ENCODE measurements around the gene HMX1. TPM values are rescaled to one million over a fixed set of nuclear protein-coding genes. Genes with fewer than 3 reads are reported as not detected.

The HMX1 gene
- not detected for polyA plus RNA-seq (ENCODE audit: insufficient read length in 4 of 4)

DNA sequence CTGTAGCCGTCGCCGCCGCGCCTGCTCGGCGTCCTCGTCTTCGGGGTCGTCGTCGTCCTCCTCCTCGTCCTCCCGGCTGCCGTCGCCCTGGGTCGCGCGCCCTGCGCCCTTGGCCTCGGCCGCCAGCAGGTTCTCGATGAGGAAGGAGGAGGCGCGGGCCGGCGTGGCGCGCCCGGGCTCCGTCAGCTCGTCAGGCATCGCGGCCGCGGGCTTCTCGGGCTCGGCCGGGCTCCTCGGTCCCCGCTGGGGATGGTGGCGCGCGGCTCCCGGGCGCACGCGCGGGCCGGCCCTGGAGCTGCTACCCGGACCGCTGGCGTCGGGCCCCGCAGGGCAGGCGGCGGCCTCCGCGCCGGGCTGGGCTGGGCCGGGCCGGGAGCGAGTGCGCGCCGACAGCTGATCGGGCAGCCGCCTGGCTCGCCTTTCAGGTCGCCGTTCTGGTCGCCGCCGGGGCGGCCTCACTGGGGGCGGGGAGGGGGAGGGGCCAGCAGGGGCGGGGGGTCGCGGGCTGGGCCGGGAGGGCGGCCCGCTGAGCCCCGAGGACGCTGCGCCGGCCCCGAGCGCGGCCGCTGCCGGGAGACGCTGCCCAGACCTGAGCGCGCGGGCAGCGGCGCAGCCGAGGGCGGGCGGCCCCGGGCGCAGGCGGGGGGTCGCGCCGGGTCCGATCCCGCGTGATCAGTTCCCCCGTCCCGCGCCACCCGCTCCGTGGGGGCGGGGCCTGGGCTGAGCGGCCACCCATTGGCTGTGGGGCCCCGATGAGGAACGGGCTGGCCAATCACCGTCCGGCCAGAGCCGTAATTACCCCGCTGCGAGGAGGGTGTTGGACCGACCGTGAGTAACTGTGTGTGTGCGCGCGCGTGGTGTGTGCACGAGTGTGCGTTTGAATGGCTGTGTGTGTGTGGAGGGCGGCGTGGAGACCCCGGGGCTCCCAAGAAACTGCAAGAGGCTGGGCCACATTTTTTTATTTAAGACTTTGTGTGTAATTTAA, at the start of gene HMX1:
Gene HMX1 (minus strand): TSS at position 423 of the 985 bp plus-strand sequence. CDS start 225 bp downstream, at position 198.
- DNase-seq (ENCODE audit: low read depth in 4 of 4, low spot score in 2 of 4), result no peak

DNA sequence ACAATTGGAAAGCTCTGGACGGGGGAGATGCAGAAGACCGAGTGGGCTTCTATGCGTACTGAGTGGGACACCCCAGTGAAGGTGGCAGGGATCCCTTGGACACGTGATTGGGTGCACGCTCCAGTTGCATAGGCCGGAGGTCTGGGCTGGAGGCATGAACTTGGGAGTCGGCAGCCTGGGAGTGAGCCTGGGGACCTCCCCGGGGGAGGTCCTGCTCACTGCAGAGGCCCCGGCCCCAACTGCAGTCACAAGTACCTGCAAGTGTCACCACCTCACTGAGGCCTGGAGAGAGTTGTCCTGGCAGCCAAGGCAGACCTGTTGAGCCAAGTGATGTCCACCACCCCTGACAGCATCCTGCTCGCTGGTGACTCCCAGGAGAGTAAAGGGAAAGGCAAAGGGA, 49.3 kb upstream of the HMX1 start:
- no peak for DNase-seq (ENCODE audit: low read depth in 4 of 4, low spot score in 2 of 4)

DNA sequence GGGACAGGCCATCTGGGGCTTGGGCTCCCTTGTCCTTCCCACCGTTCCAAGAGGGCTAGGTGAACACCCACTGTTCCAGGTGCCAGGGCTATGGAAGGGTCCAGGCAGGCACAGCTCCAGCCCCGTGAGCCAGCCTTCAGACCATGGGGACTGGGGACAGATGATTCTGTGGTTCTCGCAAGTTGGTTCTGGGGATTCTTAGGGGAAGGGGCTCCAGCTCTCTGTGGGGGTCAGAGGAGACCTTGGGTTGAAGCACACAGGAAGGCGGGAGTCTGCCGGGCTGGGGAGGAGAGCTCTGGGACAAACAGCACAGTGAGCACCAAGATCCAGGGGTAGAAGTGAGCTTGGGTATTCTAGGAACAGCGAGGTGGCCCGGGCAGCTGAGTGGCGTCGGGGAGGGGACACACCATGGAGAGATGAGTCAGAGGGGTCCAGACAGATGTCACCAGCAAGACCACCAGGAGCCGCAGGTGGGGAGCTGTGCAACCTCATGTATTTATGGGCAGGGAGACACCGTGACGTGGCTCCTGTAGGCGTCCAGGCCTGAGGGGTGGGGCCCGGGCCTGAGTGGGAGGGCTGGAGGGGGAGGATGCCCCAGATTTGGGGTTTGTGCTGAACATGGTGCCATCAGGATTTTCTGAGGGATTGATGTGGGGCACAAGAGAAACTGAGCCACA, 48.8 kb upstream of the HMX1 start:
- no peak for DNase-seq (ENCODE audit: low read depth in 4 of 4, low spot score in 2 of 4)

DNA sequence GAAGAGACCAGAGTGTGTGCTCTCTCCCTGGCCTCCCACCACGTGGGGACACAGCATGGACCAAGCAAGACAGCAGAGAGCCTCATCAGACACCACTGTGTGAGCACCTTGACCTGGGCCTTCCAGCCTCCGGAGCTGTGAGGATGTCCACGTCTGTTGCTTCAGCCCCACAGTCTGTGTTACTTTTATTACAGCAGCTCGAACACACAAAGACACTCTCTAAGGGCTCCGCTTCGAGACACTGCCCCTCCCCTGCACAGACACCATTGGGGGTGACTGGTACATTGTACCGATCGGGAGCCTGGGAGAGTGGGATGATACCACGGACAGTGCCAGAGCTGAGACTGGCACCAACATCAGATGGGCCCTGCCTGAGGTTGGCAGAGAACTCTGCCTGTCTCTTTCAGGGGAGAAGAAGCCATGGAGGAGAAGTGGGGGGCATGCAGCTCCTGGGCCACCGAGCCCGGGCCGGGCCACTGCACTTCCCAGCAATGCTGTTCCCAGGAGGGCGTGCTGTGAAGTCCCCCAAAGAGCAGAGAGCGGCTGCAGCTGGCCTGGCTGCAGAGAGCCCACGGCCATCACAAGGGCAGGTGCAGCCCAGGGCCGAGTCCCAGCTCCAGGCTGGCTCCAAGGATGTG, 48.1 kb upstream of the HMX1 start:
- DNase-seq (ENCODE audit: low read depth in 4 of 4, low spot score in 2 of 4), result no peak

DNA sequence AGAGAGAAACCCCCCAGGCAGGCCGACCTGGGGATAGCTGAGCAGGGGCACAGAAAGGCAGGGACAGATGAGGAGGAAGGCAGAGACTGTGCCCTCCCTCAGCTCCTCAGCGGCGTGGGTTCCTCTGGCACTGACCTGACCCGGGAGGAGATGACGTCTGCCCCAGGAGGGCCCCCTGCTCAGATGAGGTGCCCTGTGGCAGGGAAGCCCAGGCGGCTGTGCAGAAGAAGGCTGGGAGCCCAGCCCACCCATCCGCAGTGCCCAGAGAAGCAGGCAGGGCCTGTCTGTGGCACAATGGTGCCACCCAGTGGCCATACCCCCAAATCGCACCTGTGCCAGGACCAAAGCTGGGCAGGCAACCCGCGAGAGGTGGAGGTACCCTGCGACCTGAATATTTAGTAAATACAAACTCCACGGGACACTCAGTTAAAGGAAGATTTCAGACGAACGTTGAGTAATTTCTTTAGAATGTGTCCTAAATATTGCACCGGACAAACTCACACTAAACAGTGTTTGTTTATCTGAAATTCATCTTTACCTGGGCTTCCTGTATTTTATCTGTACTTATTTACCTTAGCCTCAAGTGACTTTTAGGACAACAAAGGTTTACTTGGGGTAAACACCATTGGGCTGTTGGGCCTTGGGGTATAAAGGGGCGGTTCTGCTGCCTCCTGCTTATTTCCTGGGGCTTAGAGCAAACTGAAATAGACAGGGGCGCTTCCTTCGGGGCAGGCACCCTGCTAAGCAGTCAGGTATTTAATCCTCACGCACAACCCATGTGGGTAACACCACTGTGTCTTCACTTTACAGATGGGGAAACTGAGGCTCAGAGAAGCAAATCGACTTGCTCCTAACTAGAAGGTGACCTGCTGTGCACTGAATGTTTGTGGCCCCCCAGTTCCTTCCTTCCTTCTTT, 46.5 kb upstream of the HMX1 start:
- peak in 2 of 4 donors; percentile 46 to 56 for DNase-seq (ENCODE audit: low read depth in 4 of 4, low spot score in 2 of 4)

DNA sequence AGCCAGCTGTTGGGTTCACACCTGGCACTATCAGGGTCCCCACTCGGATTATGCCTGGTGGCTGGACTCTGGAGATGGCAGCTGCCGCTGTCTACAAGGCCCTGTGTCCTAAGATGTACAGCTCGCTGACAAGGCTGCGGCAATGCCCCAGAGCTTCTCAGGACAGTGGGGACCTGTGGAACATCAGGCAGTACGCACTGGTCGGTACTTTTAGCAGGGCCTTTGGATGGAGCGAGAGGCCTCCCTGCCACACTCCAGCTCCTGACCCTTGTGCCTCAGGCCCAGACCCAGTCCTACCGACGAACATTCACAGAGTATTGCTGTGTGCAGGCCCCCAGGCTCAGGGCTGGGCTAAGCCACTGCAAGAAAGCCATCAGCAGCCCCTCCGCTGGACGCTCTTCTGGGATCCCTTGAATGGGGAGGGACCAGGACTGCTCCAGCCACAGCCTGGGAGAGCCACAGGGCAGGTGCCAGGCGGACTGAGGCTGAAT, 45.7 kb upstream of the HMX1 start:
- no peak for DNase-seq (ENCODE audit: low read depth in 4 of 4, low spot score in 2 of 4)

DNA sequence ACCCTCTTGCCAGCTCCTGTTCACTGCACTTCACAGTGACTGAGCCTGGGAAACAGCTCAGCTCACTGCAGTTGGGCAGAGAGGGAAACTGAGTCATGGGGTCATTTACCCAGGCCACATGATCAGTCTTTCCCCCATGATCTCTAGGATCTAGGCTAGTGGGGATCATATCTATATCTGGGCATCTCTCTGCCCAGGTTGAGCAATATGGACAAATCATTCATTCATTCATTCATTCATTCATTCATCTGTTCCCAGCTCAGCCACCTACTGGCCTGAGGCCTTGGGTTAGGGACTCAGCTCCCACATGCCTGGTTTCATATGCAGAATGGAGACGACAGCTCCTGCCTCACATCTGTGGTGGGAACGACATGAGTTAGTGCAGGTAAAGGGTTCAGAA, 45.3 kb upstream of the HMX1 start:
- DNase-seq (ENCODE audit: low read depth in 4 of 4, low spot score in 2 of 4), result no peak

DNA sequence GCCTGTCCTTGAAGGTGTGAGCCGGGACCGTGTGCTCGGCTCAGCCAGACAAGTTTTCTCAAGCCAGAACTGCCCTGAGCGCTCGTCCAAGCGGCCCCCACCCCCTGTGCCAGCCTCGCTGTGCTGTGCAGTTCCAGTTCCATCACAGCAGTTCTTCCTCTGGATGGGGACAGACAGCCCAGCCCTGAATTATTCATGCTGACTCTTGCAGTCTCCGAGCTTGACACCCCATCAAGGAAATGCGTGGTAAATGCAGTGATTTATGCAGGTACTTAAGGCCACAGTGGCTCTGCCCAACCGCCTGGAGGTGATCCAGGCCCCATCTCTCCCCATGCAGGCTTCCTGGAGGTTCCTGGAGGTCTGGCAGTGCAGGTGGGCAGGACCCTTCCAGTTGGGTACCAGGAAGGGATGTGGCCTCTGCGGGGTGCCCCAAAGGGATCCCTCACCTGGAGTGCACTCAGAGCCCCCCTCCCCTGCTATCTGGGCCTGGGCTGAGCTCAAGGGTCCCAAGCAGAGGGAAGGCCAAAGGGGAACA, 44.8 kb upstream of the HMX1 start:
- DNase-seq (ENCODE audit: low read depth in 4 of 4, low spot score in 2 of 4), result no peak

DNA sequence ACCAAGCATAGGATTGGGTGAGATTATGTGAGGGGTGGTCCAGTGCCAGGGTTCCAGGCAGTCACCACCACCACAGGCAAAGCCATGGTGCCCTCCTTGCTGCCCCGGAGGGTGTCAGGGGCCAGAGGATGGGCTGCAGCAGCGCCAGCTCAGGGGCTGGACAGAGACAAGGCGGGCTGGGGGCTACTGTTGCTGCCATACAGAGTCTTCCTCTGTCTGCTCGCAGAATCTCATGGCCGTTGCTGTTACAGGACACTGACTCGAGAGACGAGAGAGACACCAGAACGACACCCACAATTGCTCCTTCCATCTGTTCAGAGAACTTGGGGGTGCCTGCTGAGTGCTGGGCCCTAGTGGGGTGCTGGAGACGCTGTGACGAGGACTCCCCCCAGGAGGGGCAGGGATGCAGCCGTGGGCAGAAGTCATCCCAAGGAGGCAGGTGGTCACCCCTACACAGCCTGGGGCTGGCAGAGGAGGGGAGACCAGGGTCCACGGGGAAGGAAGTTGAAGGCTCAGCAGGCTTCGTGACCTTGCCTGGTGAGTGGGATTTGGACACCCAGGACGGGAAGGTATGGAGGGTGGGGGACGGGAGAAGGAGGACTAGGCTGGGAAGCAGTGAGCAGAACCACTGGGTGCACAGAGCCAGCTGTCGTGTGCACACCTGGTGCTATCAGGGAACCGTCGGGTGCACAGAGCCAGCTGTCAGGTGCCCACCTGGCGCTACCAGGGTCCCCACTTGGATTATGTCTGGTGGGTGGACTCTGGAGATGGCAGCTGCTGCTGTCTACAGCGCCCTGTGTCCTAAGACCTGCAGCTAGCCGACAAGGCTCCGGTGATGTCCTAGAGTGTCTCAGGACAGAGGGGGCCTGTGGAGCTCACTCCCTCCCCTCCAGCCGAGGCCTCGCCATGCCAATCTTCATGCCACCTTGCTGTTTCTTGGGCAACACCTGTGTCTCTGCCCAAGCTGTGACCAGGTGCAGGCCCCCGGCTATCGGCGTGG, 43.9 kb upstream of the HMX1 start:
- DNase-seq (ENCODE audit: low read depth in 4 of 4, low spot score in 2 of 4), result no peak

DNA sequence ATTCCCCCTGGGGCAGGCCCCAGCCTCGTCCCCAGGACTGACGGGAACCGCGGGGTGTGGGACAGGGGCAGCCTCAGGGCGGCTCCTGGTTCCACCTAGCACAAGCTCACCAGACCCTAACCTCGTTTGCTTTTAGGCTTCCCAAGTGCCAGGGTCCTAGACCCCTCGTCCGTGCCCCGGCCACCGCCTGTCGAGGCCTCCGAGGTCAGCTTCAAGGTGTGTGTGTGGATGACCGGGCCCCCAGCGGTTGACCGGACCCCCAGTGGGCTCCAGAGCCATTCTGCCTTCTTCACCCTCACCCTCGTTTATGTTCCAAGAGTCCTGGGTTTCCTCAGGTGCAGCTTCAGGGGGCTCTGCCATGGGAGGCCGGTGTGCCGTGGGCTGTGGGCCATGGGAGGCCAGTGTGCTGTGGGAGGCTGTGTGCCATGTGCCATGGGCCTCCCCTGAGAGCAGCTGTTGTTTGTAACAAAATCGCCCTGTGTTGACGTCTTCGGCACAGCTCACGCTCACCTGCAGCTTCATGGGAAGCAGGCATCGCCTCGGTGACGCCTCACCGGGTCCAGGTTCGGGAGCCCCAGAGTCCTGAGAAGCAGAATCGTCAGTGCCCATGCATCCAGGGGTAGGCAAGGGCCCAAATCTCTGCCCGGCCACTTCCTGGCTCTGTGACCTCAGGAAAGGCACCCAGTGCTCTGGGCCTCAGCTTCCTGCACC, 43.0 kb upstream of the HMX1 start:
- DNase-seq (ENCODE audit: low read depth in 4 of 4, low spot score in 2 of 4), result no peak

DNA sequence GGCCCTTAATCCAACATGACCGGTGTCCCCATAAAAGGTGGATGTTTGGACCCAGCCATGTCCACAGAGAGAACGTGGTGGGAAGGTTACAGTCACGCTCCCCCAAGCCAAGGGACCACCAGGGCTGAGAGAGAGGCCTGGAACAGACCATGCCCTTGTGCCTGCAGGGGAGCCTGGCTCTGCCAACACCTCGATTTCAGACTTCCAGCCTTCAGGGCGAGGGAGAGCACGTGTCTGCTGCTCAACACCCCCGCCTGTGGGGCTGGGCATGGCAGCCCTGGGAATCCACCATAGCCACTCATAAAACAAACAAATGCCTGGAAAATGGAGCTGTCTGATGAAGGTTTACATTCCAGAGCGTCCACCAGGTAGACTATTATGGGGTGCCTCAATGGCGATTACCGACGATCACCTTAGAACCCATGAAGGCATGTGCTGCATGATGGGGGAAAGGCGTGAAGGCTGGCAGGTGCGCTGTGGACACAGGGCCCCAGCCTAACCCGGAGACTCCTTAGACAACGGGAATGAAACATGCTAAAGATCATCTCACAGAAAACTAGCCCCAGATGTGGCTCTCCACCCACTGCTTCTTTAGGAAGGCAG, 42.3 kb upstream of the HMX1 start:
- no peak for DNase-seq (ENCODE audit: low read depth in 4 of 4, low spot score in 2 of 4)

DNA sequence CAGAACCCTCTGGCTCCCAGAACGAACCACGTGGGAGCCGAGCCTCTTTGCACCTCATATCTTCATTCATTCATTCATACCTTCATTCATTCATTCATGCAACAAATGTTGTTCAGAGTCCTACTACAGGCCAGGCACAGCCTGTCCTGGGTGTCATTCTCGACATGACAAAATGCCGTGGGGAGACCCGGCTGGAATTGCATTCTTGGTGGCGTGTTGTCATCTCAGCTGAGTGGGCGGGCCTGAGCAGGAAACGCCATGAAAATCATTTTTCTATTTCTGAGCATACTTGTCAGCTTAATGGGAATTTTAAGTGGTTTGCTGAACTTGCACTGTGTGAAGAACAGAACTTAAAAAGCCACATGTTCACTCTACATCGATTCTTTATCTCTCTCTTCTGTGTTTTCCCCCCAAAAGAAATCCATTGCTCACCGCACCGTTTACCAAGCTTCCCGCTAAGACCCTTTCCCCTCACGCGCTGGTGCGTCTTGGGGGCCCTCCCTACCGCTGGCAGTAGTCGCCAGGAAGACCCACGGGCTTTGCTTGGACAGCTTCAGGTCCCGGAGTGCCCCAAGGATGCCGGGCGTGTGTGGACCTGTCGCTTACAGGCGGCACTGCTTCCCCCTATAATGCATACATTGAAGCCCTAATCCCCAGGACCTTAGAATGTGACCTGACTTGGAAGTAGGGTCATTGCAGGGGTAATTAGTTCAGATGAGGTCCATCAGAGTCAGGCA, 41.6 kb upstream of the HMX1 start:
- DNase-seq (ENCODE audit: low read depth in 4 of 4, low spot score in 2 of 4), result no peak

DNA sequence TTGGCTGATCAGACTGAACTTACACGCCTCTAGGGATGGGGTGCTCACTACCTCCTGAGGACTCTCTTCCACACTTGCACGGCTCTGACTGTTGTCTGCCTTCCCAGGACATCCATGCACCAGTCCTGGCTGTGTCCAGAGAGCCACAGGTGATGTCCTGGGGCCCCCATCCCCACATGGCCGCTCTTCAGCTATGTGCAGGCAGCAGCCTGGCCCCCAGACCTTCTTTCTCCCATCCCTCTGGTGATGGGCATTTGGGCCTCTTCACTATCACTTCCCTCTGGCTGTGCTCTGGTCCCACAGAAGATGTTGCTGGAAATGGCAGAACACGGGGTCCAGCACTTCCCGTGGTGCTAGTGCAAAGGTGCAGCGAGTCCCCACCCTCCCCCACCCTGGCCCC, 40.9 kb upstream of the HMX1 start:
- DNase-seq (ENCODE audit: low read depth in 4 of 4, low spot score in 2 of 4), result no peak

DNA sequence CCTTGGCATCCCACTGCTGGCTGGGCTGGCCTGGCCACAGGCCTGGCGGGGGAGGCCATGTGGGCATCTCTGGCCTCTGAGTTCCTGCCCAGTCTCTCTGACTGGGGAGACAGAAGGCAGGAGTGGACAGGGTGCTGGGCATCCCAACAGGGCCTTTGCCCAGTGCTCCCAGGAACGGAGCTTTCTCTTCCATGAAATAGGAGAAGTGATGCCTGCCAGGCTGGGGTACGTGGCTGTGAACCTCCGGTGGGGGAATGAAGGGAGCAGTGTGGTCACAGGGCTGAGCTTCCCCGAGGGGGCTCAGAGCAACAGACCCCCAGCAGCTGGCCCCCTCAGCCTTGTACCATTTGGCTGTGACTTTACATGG, 40.4 kb upstream of the HMX1 start:
- DNase-seq (ENCODE audit: low read depth in 4 of 4, low spot score in 2 of 4), result no peak

DNA sequence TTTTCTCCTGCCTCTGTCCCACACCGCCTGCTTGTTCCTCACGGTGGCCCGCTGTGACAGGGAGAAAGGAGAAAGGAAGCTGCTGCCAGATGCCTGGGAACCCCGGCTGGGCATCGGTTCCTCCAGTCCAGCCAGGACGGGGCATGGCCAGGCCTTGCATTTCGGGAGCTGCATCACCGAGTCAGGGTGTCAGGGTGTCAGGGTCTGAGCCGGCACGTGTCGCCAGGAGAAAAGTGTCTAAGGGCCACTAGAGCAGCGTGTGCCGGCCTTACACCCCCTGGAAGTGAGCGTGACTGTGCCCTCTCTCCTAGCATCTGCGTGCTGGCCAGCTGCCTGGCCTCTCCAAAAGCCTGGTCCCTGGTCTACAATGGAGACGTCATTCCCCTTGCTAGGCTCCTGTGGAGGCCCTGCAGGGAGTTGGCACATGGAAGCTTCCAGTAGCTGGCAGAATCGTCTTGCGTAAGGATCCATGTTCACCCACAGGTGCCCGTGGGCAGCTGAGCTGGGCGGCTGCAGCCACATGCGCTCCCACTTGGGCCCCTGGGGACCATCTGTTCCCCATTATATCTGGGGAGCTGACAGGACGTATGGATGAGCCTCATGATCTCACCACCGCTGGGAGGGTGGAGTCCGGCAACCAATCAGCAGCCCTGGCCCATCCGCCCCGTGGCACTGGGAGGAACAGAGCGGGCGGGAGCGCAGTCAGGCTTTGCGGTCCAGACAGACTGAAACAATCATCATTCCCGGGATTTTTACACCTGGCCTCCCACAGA, 39.9 kb upstream of the HMX1 start:
- DNase-seq (ENCODE audit: low read depth in 4 of 4, low spot score in 2 of 4), result no peak

DNA sequence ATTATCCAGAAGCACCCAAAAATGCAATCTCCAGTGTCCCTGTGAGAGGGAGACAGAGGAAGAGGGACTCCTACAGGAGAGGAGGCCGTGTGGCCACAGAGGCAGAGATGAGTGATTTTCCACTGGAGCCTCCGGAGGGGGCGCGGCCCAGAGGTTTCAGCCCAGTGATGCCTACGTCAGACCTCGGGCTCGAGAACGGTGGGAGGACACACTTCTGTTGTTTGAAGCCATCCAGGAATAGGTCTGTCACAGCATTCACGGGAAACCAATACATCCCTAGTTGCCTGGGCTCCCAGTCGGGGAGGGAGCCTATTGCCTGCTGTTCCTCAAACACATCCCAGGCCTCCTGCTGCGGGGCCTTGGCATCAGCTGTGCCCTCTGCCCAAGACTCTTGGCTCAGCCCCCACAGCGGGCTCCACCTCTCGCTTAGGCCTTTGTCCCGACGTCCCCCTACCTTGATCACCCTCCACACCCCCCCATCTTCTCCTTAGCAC, 39.2 kb upstream of the HMX1 start:
- no peak for DNase-seq (ENCODE audit: low read depth in 4 of 4, low spot score in 2 of 4)
